Gastrocnemius medialis (tissue), 4 donors: Measurements from ENCODE around the gene JSRP1. TPM values are rescaled to one million over a fixed set of nuclear protein-coding genes. Genes with fewer than 3 reads are reported as not detected.

ENCODE experiments used
- ATAC-seq, 2 donors: fragments of 150-250 bp; one replicate each; pipeline ENCODE4 v1.9.1; 2016
- DNase-seq, 2 donors: peaks; one replicate each; pipeline ENCODE4 v3.0.0-alpha.2; 2019
- H3K27ac ChIP-seq, 4 donors: fragments of 200-600 bp; sonication (generic); 1 replicate in 1 of 4; 2 replicates in 3 of 4; pipeline ENCODE4 v1.5.1; 2016 to 2018; ENCODE audit warnings: mild to moderate bottlenecking in 2 of 4, moderate library complexity in 1 of 4
- H3K27me3 ChIP-seq, 3 donors: fragments of 200-600 bp; sonication (generic) in 2 of 3; 1 replicate in 1 of 3; 2 replicates in 2 of 3; pipeline versions ENCODE4 v1.5.1 to v1.6.0; 2016 to 2019; ENCODE audit warnings: mild to moderate bottlenecking in 1 of 3, moderate library complexity in 1 of 3
- H3K36me3 ChIP-seq, 2 donors: fragments of 200-600 bp; sonication (generic) in 1 of 2; one replicate each; pipeline ENCODE4 v1.5.1; 2017 to 2018
- H3K4me1 ChIP-seq, 2 donors: fragments of 200-600 bp; sonication (generic) in 1 of 2; one replicate each; pipeline ENCODE4 v1.5.1; 2016 to 2017; ENCODE audit warnings: mild to moderate bottlenecking in 2 of 2
- H3K4me3 ChIP-seq, 4 donors: fragments of 200-600 bp; sonication (generic) in 3 of 4; 1 replicate in 1 of 4; 2 replicates in 3 of 4; pipeline ENCODE4 v1.5.1; 2016 to 2019; ENCODE audit warnings: mild to moderate bottlenecking in 2 of 4
- H3K9me3 ChIP-seq, 3 donors: fragments of 200-600 bp; sonication (generic) in 2 of 3; 1 replicate in 1 of 3; 2 replicates in 2 of 3; pipeline ENCODE4 v1.5.1; 2016 to 2019
- POLR2A ChIP-seq, 2 donors: fragments of 450-650 bp; IDR thresholded peaks; one replicate each; pipeline ENCODE4 v1.6.1; 2017; ENCODE audit warnings: antibody characterized with exemption in 2 of 2, mild to moderate bottlenecking in 2 of 2, moderate library complexity in 2 of 2
- in situ Hi-C, 4 donors: fragments of 200-750 bp; cut with MboI; loops; one replicate each; pipeline versions ENCODE4 v1.15.0 to v1.8.0; 2017; ENCODE audit warnings: low sequenced_read_pairs in 4 of 4
- intact Hi-C: fragments of 100-400 bp; cut with DNase I; formaldehyde crosslinking; loops from one replicate; pipeline ENCODE4 v1.15.1; 2023; ENCODE audit warnings: low total_unique reads
- microRNA counts, 2 donors: library from miRNA; unstranded; fragments of <30 nt; microRNA quantifications; one replicate each; lab custom pipeline; 2016
- microRNA-seq, 2 donors: library from miRNA; unstranded; fragments of <30 nt; microRNA quantifications; one replicate each; pipeline ENCODE4, GENCODE V29; 2016; ENCODE audit warnings: borderline replicate concordance in 2 of 2
- total RNA-seq, 4 donors: library from RNA; depleted of rRNA; stranded (reverse); fragments of >200 nt; gene quantifications; one replicate each; pipeline versions ENCODE4 v1.1.0 to v1.2.3, GENCODE V29; 2016
- TF ChIP-seq, protein P1 (sequence below), 5 experiments: fragments of 450-650 bp in 3 of 5; fragments of 200-600 bp in 2 of 5; sonication (generic) in 2 of 5; IDR thresholded peaks in 4 of 5; conservative IDR thresholded peaks in 1 of 5; 1 replicate in 4 of 5; 2 replicates in 1 of 5; pipeline ENCODE4 v1.5.1; 2016 to 2019; ENCODE audit warnings: antibody characterized with exemption in 5 of 5, mild to moderate bottlenecking in 3 of 5, moderate library complexity in 3 of 5

The JSRP1 gene
- total RNA-seq, 4 donors from 2014 or later, result 152 to 383 (median 303) TPM

DNA sequence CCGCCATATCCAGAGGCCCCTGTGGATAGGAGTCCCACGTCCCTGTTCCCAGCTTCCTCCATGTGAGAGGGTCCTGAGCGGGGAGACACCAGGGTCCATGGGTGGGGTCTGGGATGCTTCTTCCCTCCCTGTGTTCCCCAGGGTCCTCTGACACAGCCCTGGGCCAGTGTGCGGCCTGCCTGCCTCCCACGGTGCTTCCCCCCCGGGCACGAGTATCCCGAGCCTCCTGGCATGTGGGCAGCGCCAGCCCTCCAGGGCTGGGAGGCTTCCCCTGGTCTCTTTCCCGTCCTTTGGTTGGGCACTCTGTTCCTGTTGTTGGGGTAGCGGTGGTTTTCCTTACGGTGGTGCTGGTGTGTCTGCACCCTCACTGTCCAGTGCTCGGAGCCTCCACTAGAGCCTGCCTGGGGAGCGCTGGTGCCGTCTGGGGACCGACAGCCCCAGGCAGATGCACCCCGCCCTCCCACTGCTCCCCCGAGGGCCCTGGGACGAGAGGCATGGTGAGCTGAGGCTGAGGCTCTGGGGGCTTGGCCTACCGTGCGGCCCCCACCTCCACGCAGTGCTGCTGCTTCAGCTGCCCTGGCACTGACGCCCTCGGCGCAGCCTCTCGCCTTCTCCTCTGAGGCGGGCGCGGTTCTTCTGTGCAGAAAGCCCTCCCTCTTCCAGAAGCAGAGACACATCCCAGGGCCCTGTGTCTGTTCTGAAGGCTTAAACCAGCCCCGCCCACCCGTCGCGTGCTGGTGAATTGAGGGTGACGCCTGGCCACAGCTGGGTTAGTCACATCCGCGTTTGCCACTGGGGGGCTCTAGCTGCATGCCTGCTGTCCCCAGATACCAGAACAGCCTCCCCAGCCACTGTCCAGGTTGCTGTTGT is 48.0 kb downstream of the JSRP1 start:
- H3K4me3 ChIP-seq, result no peak overlapping the region
- peak overlapping the region in 1 of 4 donors; percentile 14 for H3K27ac ChIP-seq
- H3K9me3 ChIP-seq, result no peaks in the 10 kb centered on the region
- intact Hi-C loops (no loop called here), in situ Hi-C loops (no loop called here)
- H3K36me3 ChIP-seq, result peaks cover 0 to 72% of the 10 kb centered on the region in 2 donors
- no peaks in the 10 kb centered on the region for H3K4me1 ChIP-seq
- DNase-seq (peak in 1 of 2 donors; percentile 49), ATAC-seq (peak in 1 of 2 donors; percentile 35)
- no peaks in the 10 kb centered on the region for H3K27me3 ChIP-seq
- TF ChIP-seq, protein P1, sequence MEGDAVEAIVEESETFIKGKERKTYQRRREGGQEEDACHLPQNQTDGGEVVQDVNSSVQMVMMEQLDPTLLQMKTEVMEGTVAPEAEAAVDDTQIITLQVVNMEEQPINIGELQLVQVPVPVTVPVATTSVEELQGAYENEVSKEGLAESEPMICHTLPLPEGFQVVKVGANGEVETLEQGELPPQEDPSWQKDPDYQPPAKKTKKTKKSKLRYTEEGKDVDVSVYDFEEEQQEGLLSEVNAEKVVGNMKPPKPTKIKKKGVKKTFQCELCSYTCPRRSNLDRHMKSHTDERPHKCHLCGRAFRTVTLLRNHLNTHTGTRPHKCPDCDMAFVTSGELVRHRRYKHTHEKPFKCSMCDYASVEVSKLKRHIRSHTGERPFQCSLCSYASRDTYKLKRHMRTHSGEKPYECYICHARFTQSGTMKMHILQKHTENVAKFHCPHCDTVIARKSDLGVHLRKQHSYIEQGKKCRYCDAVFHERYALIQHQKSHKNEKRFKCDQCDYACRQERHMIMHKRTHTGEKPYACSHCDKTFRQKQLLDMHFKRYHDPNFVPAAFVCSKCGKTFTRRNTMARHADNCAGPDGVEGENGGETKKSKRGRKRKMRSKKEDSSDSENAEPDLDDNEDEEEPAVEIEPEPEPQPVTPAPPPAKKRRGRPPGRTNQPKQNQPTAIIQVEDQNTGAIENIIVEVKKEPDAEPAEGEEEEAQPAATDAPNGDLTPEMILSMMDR (IDR thresholded peaks at IDR 0.05 in 4 of 5, conservative IDR thresholded peaks at IDR 0.05 in 1 of 5), result no peak
- no peak for TF ChIP-seq POLR2A (IDR thresholded peaks at IDR 0.05)

DNA sequence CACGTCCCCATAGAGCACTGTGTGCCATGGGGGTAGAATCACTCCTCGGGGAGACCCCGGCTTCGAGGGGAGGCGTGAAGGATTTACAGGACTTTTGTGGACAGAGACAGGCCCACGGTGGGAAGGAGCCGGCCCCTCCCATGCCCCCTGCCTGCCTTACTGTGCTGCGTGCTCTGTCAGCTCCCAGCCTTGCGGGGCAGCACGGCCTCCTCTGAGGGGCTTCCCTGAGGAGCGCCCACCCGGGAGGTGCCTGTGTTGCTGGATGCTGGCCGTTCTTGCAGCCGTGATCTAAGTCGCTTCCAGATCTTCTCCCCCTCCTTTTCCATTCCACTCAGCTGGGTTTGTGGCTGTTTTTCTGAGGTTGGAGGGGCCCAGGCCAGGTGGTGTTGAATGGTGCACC is 49.2 kb downstream of the JSRP1 start:
- TF ChIP-seq, protein P1 (IDR thresholded peaks at IDR 0.05 in 4 of 5, conservative IDR thresholded peaks at IDR 0.05 in 1 of 5), result no peak
- no peak for TF ChIP-seq POLR2A (IDR thresholded peaks at IDR 0.05)
- no peaks in the 10 kb centered on the region for H3K27me3 ChIP-seq
- H3K9me3 ChIP-seq, result no peaks in the 10 kb centered on the region
- no peak overlapping the region for H3K4me3 ChIP-seq
- H3K36me3 ChIP-seq, result peaks cover 0 to 63% of the 10 kb centered on the region in 2 donors
- ATAC-seq, result no peak
- H3K27ac ChIP-seq, result no peak overlapping the region
- in situ Hi-C loops (no loop called here), intact Hi-C loops (no loop called here)
- DNase-seq, result no peak
- no peaks in the 10 kb centered on the region for H3K4me1 ChIP-seq

DNA sequence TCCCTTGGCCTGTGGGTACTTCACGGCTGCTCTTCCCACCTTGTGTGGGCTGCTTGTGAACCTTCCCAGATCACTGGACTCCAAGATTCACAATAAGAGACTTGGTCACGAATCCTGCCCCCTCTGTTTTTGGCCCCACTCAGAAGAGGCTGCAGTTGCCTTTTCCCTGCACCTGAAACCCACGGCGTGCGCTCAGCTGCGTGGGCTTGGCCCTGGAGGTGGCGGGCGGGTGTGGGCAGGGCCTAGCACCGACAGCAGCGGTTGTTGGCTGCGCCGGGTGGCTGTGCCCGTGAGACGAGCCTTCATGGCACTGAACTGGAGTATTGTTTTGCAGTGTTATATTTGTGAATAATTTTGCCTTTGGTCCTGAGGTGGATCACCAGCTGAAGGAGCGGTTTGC is 53.9 kb downstream of the JSRP1 start:
- Histone ChIP-seq H3K36me3 (peaks cover 0 to 36% of the 10 kb centered on the region in 2 donors), H3K4me3 (no peak overlapping the region), H3K9me3 (no peaks in the 10 kb centered on the region), H3K27ac (no peak overlapping the region), H3K27me3 (no peaks in the 10 kb centered on the region), H3K4me1 (no peaks in the 10 kb centered on the region)
- TF ChIP-seq, protein P1 (IDR thresholded peaks at IDR 0.05 in 4 of 5, conservative IDR thresholded peaks at IDR 0.05 in 1 of 5), result no peak
- TF ChIP-seq POLR2A (IDR thresholded peaks at IDR 0.05), result no peak
- ATAC-seq (no peak), DNase-seq (no peak)
- in situ Hi-C loops (no loop called here), intact Hi-C loops (no loop called here)

MicroRNAs within 50 kb of the gene (microRNA counts, 767-probe panel; counts per million panel counts)
- microRNA hsa-miR-1227 (lab: Ali Mortazavi, UCI), result 356 to 448 counts per million in 2 donors

Small RNAs within 50 kb of the gene (microRNA-seq; reads per million reads assigned to microRNA genes)
- gene MIR1227 (0 to 1.2 reads per million in 2 donors), gene MIR4321 (0 reads per million in 2 donors)

Other genes with a start within 250 kb of the JSRP1 start
- gene BTBD2, start 240.7 kb downstream of the JSRP1 start, total RNA-seq, result 10 to 100 TPM; 54.6 to 82.9 (median 63.6) TPM
- 1,000 to 10,000 TPM; 1,858 to 2,149 (median 1,965) TPM for gene MKNK2, start 205.2 kb downstream of the JSRP1 start, total RNA-seq
- 10 to 100 TPM; 16.0 to 30.8 (median 22.2) TPM for gene MOB3A, start 160.1 kb downstream of the JSRP1 start, total RNA-seq
- 1 to 10 TPM in 1 of 4 donors, under 1 TPM in 1, not detected in 2; 0.93 to 1.4 TPM for gene IZUMO4, start 159.5 kb downstream of the JSRP1 start, total RNA-seq
- gene AP3D1, start 104.9 kb downstream of the JSRP1 start, total RNA-seq, result 100 to 1,000 TPM in 1 of 4 donors, 10 to 100 TPM in 3; 71.0 to 139 (median 99.0) TPM
- gene DOT1L, start 92.5 kb downstream of the JSRP1 start, total RNA-seq, result 10 to 100 TPM in 3 of 4 donors, 1 to 10 TPM in 1; 9.3 to 48.5 (median 15.8) TPM
- 10 to 100 TPM; 50.1 to 72.4 (median 61.6) TPM for gene PLEKHJ1, start 20.1 kb downstream of the JSRP1 start, total RNA-seq
- 10 to 100 TPM; 23.9 to 29.2 (median 26.5) TPM for gene SF3A2, start 19.6 kb downstream of the JSRP1 start, total RNA-seq
- gene AMH, start 7.1 kb downstream of the JSRP1 start, total RNA-seq, result 1 to 10 TPM in 2 of 4 donors, under 1 TPM in 2; 0.80 to 3.9 (median 1.2) TPM
- gene PEAK3, start 25.8 kb upstream of the JSRP1 start, total RNA-seq, result under 1 TPM in 1 of 4 donors, not detected in 3; 0.11 TPM
- gene LINGO3, start 51.7 kb upstream of the JSRP1 start, total RNA-seq, result not detected
- gene LSM7, start 72.2 kb upstream of the JSRP1 start, total RNA-seq, result 100 to 1,000 TPM in 1 of 4 donors, 10 to 100 TPM in 3; 70.0 to 109 (median 77.5) TPM
- 10 to 100 TPM; 18.1 to 27.7 (median 23.2) TPM for gene SPPL2B, start 72.3 kb upstream of the JSRP1 start, total RNA-seq
- gene TMPRSS9, start 103.8 kb upstream of the JSRP1 start, total RNA-seq, result not detected
- 10 to 100 TPM; 23.7 to 60.3 (median 46.8) TPM for gene TIMM13, start 171.2 kb upstream of the JSRP1 start, total RNA-seq
- gene LMNB2, start 200.5 kb upstream of the JSRP1 start, total RNA-seq, result 10 to 100 TPM; 14.8 to 34.1 (median 23.6) TPM
- gene GADD45B, start 219.7 kb upstream of the JSRP1 start, total RNA-seq, result 10 to 100 TPM; 32.2 to 48.7 (median 41.7) TPM